Measurements from ENCODE around the gene SLIRP. TPM values are rescaled to one million over a fixed set of nuclear protein-coding genes. Genes with fewer than 3 reads are reported as not detected.

The SLIRP gene
- total RNA-seq, 1 experiment from 2014 or later, result 904 TPM

- Histone ChIP-seq H3F3A (ENCODE audit: low read length, unreplicated experiment) (no peaks in the 10 kb centered on the region), H3K4me1 (ENCODE audit: insufficient read depth, low read length) (peaks cover 6% of the 10 kb centered on the region; the same call in 1 of the 2 replicates), H3K79me2 (ENCODE audit: low read length) (no peaks in the 10 kb centered on the region), H3K36me3 (ENCODE audit: low read depth, low read length) (no peaks in the 10 kb centered on the region), H4K20me1 (ENCODE audit: low read length) (no peaks in the 10 kb centered on the region), H3K9me2 (replicated peaks; ENCODE audit: low read length) (no peaks in the 10 kb centered on the region), H3K9me3 (ENCODE audit: low read length) (no peaks in the 10 kb centered on the region), H3K27ac (ENCODE audit: low read length) (no peak overlapping the region), H3K4me2 (ENCODE audit: low read length) (no peak overlapping the region), H3K9ac (ENCODE audit: low read length) (no peak overlapping the region), H3K27me3 (ENCODE audit: low read length) (no peaks in the 10 kb centered on the region), H2AFZ (ENCODE audit: low read length) (no peak overlapping the region), H3K4me3 (ENCODE audit: low read length) (no peak overlapping the region)
- ATAC-seq (no peak), DNase-seq (no peak)
- intact Hi-C loops (cut with micrococcal nuclease), result no loop called here
- ChIA-PET POLR2A (ENCODE audit: unreplicated experiment) (no interaction called here), CTCF (no interaction called here)
- BruUV-seq (replicated peaks), result no TSS peak
- TF ChIP-seq CTCF (conservative IDR thresholded peaks at IDR 0.05; ENCODE audit: low read depth, low read length) (no peak), EZH2phosphoT487 (IDR thresholded peaks at IDR 0.05; ENCODE audit: borderline replicate concordance, low read length) (no peak), EZH2 (IDR thresholded peaks at IDR 0.05; ENCODE audit: low read length, unreplicated experiment) (no peak)
These were observed 40.6 kb upstream of the SLIRP start for GRCh38 chr14:77667331-77667730.

GRCh38 chr14:77673193-77673592, 34.7 kb upstream of the SLIRP start:
- no peaks in the 10 kb centered on the region for H3K4me1 ChIP-seq (ENCODE audit: insufficient read depth, low read length)
- ATAC-seq, result no peak
- intact Hi-C loops (cut with micrococcal nuclease), result no loop called here
- H3K27me3 ChIP-seq (ENCODE audit: low read length), result no peaks in the 10 kb centered on the region
- no peak overlapping the region for H3K4me2 ChIP-seq (ENCODE audit: low read length)
- no peaks in the 10 kb centered on the region for H3K9me2 ChIP-seq (replicated peaks; ENCODE audit: low read length)
- H3F3A ChIP-seq (ENCODE audit: low read length, unreplicated experiment), result no peaks in the 10 kb centered on the region
- H3K4me3 ChIP-seq (ENCODE audit: low read length), result no peak overlapping the region
- DNase-seq, result no peak
- no peak for TF ChIP-seq EZH2 (IDR thresholded peaks at IDR 0.05; ENCODE audit: low read length, unreplicated experiment)
- TF ChIP-seq EZH2phosphoT487 (IDR thresholded peaks at IDR 0.05; ENCODE audit: borderline replicate concordance, low read length), result no peak
- no peak for TF ChIP-seq CTCF (conservative IDR thresholded peaks at IDR 0.05; ENCODE audit: low read depth, low read length)
- no peaks in the 10 kb centered on the region for H3K79me2 ChIP-seq (ENCODE audit: low read length)
- no peaks in the 10 kb centered on the region for H3K9me3 ChIP-seq (ENCODE audit: low read length)
- peaks cover 28% of the 10 kb centered on the region; the same call in 1 of the 2 replicates for H3K36me3 ChIP-seq (ENCODE audit: low read depth, low read length)
- ChIA-PET CTCF (no interaction called here), POLR2A (ENCODE audit: unreplicated experiment) (no interaction called here)
- no peak overlapping the region for H3K9ac ChIP-seq (ENCODE audit: low read length)
- no peak overlapping the region for H3K27ac ChIP-seq (ENCODE audit: low read length)
- no TSS peak for BruUV-seq (replicated peaks)
- H2AFZ ChIP-seq (ENCODE audit: low read length), result no peak overlapping the region
- H4K20me1 ChIP-seq (ENCODE audit: low read length), result no peaks in the 10 kb centered on the region

GRCh38 chr14:77674931-77675330, 33.0 kb upstream of the SLIRP start:
- Histone ChIP-seq H3K9ac (ENCODE audit: low read length) (no peak overlapping the region), H2AFZ (ENCODE audit: low read length) (no peak overlapping the region), H3K79me2 (ENCODE audit: low read length) (no peaks in the 10 kb centered on the region), H3K9me3 (ENCODE audit: low read length) (no peaks in the 10 kb centered on the region), H3K4me2 (ENCODE audit: low read length) (no peak overlapping the region), H3K27me3 (ENCODE audit: low read length) (no peaks in the 10 kb centered on the region), H3F3A (ENCODE audit: low read length, unreplicated experiment) (no peaks in the 10 kb centered on the region), H4K20me1 (ENCODE audit: low read length) (no peaks in the 10 kb centered on the region), H3K4me1 (ENCODE audit: insufficient read depth, low read length) (no peaks in the 10 kb centered on the region), H3K27ac (ENCODE audit: low read length) (no peak overlapping the region), H3K9me2 (replicated peaks; ENCODE audit: low read length) (no peaks in the 10 kb centered on the region), H3K36me3 (ENCODE audit: low read depth, low read length) (peaks cover 31% of the 10 kb centered on the region; the same call in 1 of the 2 replicates), H3K4me3 (ENCODE audit: low read length) (no peak overlapping the region)
- ChIA-PET POLR2A (ENCODE audit: unreplicated experiment) (no interaction called here), CTCF (no interaction called here)
- DNase-seq (no peak), ATAC-seq (no peak)
- intact Hi-C loops (cut with micrococcal nuclease), result no loop called here
- TF ChIP-seq EZH2phosphoT487 (IDR thresholded peaks at IDR 0.05; ENCODE audit: borderline replicate concordance, low read length) (no peak), CTCF (conservative IDR thresholded peaks at IDR 0.05; ENCODE audit: low read depth, low read length) (no peak), EZH2 (IDR thresholded peaks at IDR 0.05; ENCODE audit: low read length, unreplicated experiment) (no peak)
- BruUV-seq (replicated peaks), result no TSS peak

Data from PC-3 (cell line).